Activated naive CD4-positive, alpha-beta T cell treated with anti-CD3 and anti-CD28 coated beads for 36 hours (primary cell): ENCODE results near the gene TFF3. TPM values are rescaled to one million over a fixed set of nuclear protein-coding genes. Genes with fewer than 3 reads are reported as not detected.

Experiments used
- CTCF ChIA-PET: fragments of 350-600 bp; sonication (Branson Sonifier 250); formaldehyde crosslinking; loops from one replicate; lab custom pipeline; 2021; ENCODE audit warnings: antibody characterized with exemption; lab: Charles Lee
- DNase-seq: peaks from one replicate; pipeline ENCODE4 v3.0.0-alpha.2; 2020
- H3K27ac Mint-ChIP-seq: one replicate; pipeline ENCODE4 v1.8.0; 2021; ENCODE audit warnings: mild to moderate bottlenecking, mixed read lengths
- H3K27me3 Mint-ChIP-seq: one replicate; pipeline ENCODE4 v1.8.0; 2021; ENCODE audit warnings: low read depth, mixed read lengths
- H3K36me3 Mint-ChIP-seq: one replicate; pipeline ENCODE4 v1.8.0; 2021; ENCODE audit warnings: low read depth, mixed read lengths
- H3K4me1 Mint-ChIP-seq: one replicate; pipeline ENCODE4 v1.8.0; 2021; ENCODE audit warnings: low read depth, mixed read lengths
- H3K4me3 Mint-ChIP-seq: one replicate; pipeline ENCODE4 v1.8.0; 2021; ENCODE audit warnings: mild to moderate bottlenecking, moderate library complexity, mixed read lengths
- H3K9me3 Mint-ChIP-seq: one replicate; pipeline ENCODE4 v1.8.0; 2021; ENCODE audit warnings: mixed read lengths
- intact Hi-C: fragments of 100-400 bp; cut with micrococcal nuclease; formaldehyde crosslinking; loops from one replicate; pipeline ENCODE4 v1.15.1; 2023
- total RNA-seq, 2 experiments: library from RNA; stranded (reverse); gene quantifications; one replicate each; pipeline ENCODE4 v1.2.3, GENCODE V29; 2021

Gene TFF3
- total RNA-seq, 2 experiments from 2014 or later = not detected

GRCh38 chr21:42277593-42277992, 37.6 kb downstream of the TFF3 start:
- Mint-ChIP-seq H3K27me3 (no peaks in the 10 kb centered on the region), H3K4me3 (no peak overlapping the region), H3K9me3 (no peaks in the 10 kb centered on the region), H3K4me1 (no peaks in the 10 kb centered on the region), H3K36me3 (no peaks in the 10 kb centered on the region), H3K27ac (no peak overlapping the region)
- intact Hi-C loops = no loop called here
- CTCF ChIA-PET = no interaction called here
- DNase-seq = no peak

- Mint-ChIP-seq H3K9me3 (no peaks in the 10 kb centered on the region), H3K36me3 (no peaks in the 10 kb centered on the region), H3K4me3 (no peak overlapping the region), H3K27ac (no peak overlapping the region), H3K27me3 (no peaks in the 10 kb centered on the region), H3K4me1 (no peaks in the 10 kb centered on the region)
- intact Hi-C loops = no loop called here
- no peak for DNase-seq
- CTCF ChIA-PET = interaction anchor here (2.8 kb wide), 1 partner anchor 17 kb away, joined by 14 read pairs; no protein-coding TSS in a partner anchor
Measured at GRCh38 chr21:42276526-42277154, 38.6 kb downstream of the TFF3 start.

DNA sequence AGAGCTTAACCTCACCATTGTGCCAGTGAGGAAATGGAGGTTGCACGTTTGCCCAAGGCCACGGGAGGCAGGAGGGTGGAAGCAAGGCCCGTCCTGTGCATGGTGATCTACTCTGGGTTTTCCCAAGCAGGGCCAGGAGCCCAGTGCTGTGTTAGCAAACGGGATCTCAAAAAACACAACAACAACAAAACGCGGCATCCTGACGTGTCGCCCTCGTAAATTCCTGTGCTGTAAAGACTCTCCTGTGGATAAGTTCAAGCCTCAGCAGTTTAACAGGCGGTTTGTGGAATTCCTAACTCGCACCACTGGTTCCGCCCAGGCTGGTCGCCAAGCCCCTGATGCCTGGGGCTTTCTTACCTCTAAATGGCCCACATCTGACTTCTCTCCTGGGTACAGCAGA, 39.1 kb downstream of the TFF3 start:
- no peak overlapping the region for H3K4me3 Mint-ChIP-seq
- CTCF ChIA-PET = interaction anchor here (2.8 kb wide), 1 partner anchor 17 kb away, joined by 14 read pairs; no protein-coding TSS in a partner anchor

GRCh38 chr21:42272984-42273600, 42.1 kb downstream of the TFF3 start:
- Mint-ChIP-seq H3K36me3 (no peaks in the 10 kb centered on the region), H3K9me3 (no peaks in the 10 kb centered on the region), H3K27ac (no peak overlapping the region), H3K4me1 (peaks cover 12% of the 10 kb centered on the region), H3K27me3 (no peaks in the 10 kb centered on the region), H3K4me3 (no peak overlapping the region)
- no peak for DNase-seq
- CTCF ChIA-PET = interaction anchor here (2.0 kb wide), 1 partner anchor 128 kb away, joined by 6 read pairs; no protein-coding TSS in a partner anchor
- intact Hi-C loops = no loop called here

More for the DNA sequence above, 39.1 kb downstream of the TFF3 start:
- no peaks in the 10 kb centered on the region for H3K9me3 Mint-ChIP-seq
- intact Hi-C loops = no loop called here
- no peaks in the 10 kb centered on the region for H3K27me3 Mint-ChIP-seq
- no peak for DNase-seq
- H3K4me1 Mint-ChIP-seq = no peaks in the 10 kb centered on the region
- H3K36me3 Mint-ChIP-seq = no peaks in the 10 kb centered on the region
- no peak overlapping the region for H3K27ac Mint-ChIP-seq

DNA sequence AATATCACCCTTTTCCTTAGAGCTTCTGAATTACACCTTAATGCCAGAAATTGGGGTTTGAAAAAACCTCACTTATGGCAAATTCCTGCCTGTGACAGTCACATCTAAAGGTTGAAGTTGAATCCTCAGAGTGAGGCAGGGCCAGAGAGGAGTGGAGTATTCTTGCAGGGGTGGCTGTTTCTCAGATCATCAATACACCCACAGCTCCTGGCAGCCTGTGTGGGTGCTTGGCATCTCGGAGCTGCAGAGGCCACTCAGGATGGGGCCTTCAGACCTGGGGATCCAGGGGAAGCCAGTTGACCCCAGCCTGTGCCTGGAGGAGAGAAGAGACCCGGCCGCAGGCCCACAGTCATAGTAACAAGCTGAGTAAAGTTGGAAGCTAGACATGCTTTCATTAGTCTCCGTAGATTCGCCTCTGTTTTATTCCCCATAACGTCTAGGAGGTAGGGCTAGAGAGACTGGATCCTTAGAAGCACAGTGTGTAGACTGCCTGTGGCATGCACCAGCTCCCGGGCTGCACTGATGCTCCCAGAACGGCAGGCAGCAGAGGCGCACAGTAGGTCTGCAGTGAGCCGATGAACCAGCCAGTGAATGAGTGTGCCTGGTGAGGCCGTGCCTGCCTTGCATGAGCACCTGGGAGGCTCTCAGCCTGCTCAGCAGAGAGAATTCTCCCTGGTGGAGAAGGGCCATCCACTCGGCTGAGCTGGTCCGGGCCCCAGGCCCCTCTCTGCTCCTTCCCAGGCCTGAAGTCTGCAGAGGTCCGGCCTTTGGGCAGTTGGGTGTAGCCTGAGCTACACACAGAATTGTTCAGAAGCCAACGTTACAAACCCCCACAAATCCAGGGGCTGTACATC, 42.9 kb downstream of the TFF3 start:
- DNase-seq = no peak
- H3K27me3 Mint-ChIP-seq = no peaks in the 10 kb centered on the region
- H3K4me3 Mint-ChIP-seq = no peak overlapping the region
- no peaks in the 10 kb centered on the region for H3K36me3 Mint-ChIP-seq
- peaks cover 18% of the 10 kb centered on the region for H3K4me1 Mint-ChIP-seq
- H3K9me3 Mint-ChIP-seq = no peaks in the 10 kb centered on the region
- CTCF ChIA-PET = interaction anchor here (0.8 to 5.5 kb wide), 3 partner anchors 13 to 127 kb away, joined by 3 to 41 read pairs (median 6); no protein-coding TSS in a partner anchor
- H3K27ac Mint-ChIP-seq = no peak overlapping the region
- intact Hi-C loops = no loop called here

- H3K27ac Mint-ChIP-seq = no peak overlapping the region
- H3K4me1 Mint-ChIP-seq = peaks cover 28% of the 10 kb centered on the region
- DNase-seq = no peak
- H3K27me3 Mint-ChIP-seq = no peaks in the 10 kb centered on the region
- H3K4me3 Mint-ChIP-seq = no peak overlapping the region
- CTCF ChIA-PET = interaction anchor here (0.7 to 5.5 kb wide), 4 partner anchors 11 to 125 kb away, joined by 3 to 41 read pairs (median 6); no protein-coding TSS in a partner anchor
- intact Hi-C loops = no loop called here
- H3K9me3 Mint-ChIP-seq = no peaks in the 10 kb centered on the region
- no peaks in the 10 kb centered on the region for H3K36me3 Mint-ChIP-seq
Measured at GRCh38 chr21:42271065-42271464, 44.1 kb downstream of the TFF3 start.

DNA sequence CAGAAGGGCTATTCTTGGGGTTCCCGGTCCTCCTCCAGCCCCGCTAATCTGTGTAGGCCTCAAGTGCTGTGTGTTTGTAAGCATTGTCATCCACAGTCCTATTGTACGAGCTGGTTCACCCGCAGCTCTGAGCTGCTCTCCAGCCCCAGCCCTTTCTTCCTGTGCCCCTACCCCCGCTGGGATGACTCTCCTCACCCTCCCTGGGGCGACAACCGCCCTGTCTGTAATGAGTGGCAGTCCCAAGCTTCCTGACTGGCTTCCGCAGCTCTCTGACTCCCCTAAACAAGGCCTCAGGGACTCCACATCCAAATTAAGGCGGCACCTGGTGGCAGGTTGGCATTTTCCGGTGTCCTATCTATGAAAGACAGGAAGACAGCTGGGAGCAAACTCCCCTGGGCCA, 45.8 kb downstream of the TFF3 start:
- intact Hi-C loops = no loop called here
- CTCF ChIA-PET = interaction anchor here (1.0 to 5.5 kb wide), 5 partner anchors 10 to 124 kb away, joined by 3 to 41 read pairs (median 3); no protein-coding TSS in a partner anchor
- Mint-ChIP-seq H3K4me1 (peaks cover 28% of the 10 kb centered on the region), H3K27ac (no peak overlapping the region), H3K36me3 (no peaks in the 10 kb centered on the region), H3K27me3 (no peaks in the 10 kb centered on the region), H3K4me3 (no peak overlapping the region), H3K9me3 (no peaks in the 10 kb centered on the region)
- DNase-seq = peak; percentile 40

- Mint-ChIP-seq H3K27ac (no peak overlapping the region), H3K36me3 (no peaks in the 10 kb centered on the region), H3K4me3 (no peak overlapping the region), H3K9me3 (no peaks in the 10 kb centered on the region), H3K27me3 (no peaks in the 10 kb centered on the region), H3K4me1 (peaks cover 31% of the 10 kb centered on the region)
- CTCF ChIA-PET = interaction anchor here (5.5 kb wide), 1 partner anchor 7 kb away, joined by 41 read pairs; no protein-coding TSS in a partner anchor
- intact Hi-C loops = no loop called here
- no peak for DNase-seq
Measured at GRCh38 chr21:42266971-42267556, 48.1 kb downstream of the TFF3 start.

DNA sequence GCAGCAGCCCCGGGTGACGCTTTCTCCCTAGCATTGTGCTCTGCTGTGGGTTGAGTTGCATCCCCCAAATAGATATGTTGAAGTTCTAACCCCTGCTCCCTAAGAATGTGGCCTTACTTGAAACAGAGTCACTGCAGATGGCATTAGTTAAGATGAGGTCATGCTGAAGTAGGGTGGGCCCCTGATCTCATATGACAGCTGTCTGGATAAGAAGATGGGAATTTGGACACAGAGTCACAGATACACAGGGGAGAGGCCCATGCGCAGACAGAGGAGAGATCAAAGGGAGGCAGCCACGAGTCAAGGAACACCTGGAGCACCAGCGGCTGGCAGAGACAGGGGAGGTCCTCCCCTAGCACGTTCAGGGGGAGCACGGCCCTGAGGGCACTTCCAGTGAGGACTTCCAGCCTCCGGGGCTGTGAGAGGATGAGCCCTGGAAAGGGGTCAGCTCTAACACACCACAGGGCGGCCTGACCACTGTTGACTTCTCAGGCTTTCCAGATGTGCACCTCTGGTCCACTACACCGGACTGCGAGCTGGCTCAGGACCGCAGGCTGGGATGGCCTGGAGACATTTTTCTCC, 49.9 kb downstream of the TFF3 start:
- Mint-ChIP-seq H3K27me3 (no peaks in the 10 kb centered on the region), H3K9me3 (no peaks in the 10 kb centered on the region), H3K27ac (no peak overlapping the region), H3K36me3 (no peaks in the 10 kb centered on the region), H3K4me3 (no peak overlapping the region), H3K4me1 (peaks cover 31% of the 10 kb centered on the region)
- CTCF ChIA-PET = interaction anchor here (0.9 to 1.3 kb wide), 2 partner anchors 101 to 120 kb away, joined by 3 to 6 read pairs; no protein-coding TSS in a partner anchor
- intact Hi-C loops = no loop called here
- no peak for DNase-seq

DNA sequence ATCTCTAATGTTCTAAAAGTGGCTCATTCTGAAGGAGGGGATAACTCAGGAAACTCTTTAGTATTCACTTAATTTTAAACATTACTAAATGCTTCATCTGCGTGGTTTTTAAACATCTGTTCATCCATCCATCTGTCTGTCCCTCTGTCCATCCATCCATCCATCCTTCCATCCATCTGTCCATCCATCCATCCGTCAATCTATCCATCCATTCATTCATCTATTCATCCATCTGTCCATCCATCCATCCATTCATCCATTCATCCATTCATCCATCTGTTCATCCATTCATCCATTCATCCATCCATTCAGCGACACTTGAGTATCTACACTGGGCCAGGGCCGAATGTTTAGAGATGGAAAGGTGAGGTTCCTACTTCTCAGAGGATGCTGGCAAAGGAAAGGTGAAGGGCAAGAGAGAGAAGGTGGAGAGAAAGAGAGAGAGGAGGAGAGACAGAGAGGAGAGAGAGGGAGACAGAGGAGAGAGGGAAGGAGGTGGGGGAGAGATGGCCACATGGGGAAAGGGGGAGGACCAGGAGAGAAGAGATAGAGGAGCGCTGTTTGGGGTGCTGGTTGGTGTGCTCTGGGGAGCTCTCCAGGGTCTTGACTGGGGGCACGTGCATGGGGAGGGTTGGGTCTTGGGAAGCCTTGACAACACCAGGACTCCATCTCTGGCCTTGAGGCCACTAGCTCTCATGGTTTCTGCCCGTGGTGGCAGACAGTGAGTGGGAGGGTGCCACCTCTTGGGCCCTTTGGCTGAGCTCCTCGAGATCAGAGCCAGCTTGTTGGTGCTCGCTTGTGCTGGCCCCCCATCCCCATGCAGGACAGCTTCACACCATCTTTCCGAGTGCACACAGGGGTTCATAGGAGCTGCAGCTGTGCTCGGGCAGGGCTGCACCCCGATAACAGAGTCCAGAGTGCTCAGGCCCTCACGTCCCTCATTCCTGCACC, 50.7 kb downstream of the TFF3 start:
- H3K27me3 Mint-ChIP-seq = no peaks in the 10 kb centered on the region
- H3K36me3 Mint-ChIP-seq = no peaks in the 10 kb centered on the region
- no peak overlapping the region for H3K4me3 Mint-ChIP-seq
- no peak for DNase-seq
- CTCF ChIA-PET = interaction anchor here (0.6 to 1.9 kb wide), 3 partner anchors 15 to 119 kb away, joined by 3 to 8 read pairs (median 3); no protein-coding TSS in a partner anchor
- no peak overlapping the region for H3K27ac Mint-ChIP-seq
- peaks cover 30% of the 10 kb centered on the region for H3K4me1 Mint-ChIP-seq
- no peaks in the 10 kb centered on the region for H3K9me3 Mint-ChIP-seq
- intact Hi-C loops = no loop called here
